Measurements from ENCODE around the gene SMYD3.

SMYD3 gene

DNA sequence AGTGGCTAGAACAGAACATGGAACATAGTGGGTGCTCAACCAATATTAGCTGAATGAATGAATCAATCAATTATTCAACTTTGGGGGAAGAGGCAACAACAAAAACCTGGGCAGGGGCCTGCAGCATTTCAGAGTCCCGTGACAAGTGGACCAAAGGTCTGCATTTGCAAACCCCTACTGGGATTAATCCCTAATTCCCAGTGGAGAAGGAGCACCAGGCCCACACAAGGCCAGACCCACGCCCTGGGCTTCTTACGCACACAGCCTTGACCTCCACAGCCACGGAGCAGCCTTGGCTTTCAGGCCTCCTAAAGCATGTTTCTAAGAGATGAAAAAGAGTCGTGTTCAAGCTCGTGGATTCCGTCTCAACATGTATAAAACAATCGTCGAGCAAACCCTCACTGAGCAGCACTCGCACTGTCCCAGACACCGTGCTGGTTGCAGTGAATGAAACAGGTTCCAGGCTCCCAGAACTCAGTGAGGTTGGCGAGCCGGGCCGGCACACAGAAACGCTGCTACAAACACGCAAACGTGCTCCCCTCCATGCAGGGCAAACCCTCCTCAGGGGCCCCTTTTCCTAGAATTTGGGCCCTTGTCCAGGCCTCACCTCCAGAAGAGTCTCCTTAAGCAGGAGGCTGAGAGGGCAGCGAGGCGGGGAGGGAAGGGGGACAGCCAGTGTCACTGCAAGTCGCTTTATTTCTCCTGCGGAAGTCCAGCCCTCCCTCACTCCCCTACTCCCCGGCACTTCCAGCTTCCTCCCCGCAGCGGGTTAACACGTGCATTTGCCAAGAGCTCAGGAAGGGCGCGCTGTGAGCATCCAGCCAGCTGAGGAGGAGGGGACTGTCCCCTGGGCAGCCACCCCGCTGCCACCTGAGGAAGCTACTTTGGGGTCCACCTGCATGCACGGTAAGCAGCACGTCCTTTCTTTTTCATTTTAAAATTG lies 795.8 kb downstream of the SMYD3 start:
- no peak for TF ChIP-seq CTCF (IDR thresholded peaks at IDR 0.05; ENCODE audit: insufficient read depth, missing control alignments)
- no peak for FAIRE-seq
- DNase-seq (ENCODE audit: insufficient read length, low spot score): peak; percentile 11

DNA sequence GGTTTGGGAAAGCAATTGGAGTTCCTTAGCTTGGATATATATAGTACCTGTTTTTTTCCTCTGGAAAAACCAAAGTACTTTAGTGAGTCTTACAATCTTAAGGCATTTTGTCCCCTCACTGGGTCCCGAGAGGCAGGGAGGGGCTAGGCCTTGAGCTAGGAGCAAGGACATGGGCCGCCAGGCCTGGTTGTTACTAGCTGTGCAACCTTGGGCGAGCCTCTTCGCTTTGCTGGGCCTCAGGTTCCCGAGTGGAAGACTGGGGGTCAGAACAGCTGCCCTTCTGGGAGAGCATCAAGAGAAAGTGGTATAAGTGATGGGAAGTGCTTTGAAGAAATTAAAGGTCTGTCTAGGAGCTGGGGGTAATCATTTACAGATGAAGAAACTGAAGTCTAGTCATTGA lies 799.1 kb downstream of the SMYD3 start:
- DNase-seq (ENCODE audit: insufficient read length, low spot score) (no peak), FAIRE-seq (no peak)
- no peak for TF ChIP-seq CTCF (IDR thresholded peaks at IDR 0.05; ENCODE audit: insufficient read depth, missing control alignments)

DNA sequence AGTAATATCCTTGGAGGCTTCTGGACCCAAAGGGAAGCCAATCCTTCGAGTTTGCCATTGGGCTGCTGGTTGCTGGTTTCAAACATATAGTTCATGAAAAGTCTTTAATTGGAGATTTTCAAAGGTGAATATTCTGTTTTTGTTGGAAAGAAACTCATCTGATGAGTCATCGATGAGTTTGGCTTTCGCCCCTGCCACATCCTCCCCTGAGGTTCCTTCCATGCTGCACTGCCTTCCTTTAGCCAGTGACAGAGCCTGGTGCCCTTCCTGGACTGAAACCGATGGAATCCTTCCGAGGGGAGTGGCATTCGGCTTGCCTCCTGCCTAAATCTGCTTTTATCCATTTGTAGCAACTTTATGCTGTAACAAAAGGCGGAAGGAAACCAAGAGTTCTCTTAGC lies 802.3 kb downstream of the SMYD3 start:
- no peak for TF ChIP-seq CTCF (IDR thresholded peaks at IDR 0.05; ENCODE audit: insufficient read depth, missing control alignments)
- DNase-seq (ENCODE audit: insufficient read length, low spot score) (no peak), FAIRE-seq (no peak)

GRCh38 chr1:245704341-245704740 lies 802.7 kb downstream of the SMYD3 start:
- FAIRE-seq: no peak
- DNase-seq (ENCODE audit: insufficient read length, low spot score): no peak
- TF ChIP-seq CTCF (IDR thresholded peaks at IDR 0.05; ENCODE audit: insufficient read depth, missing control alignments): no peak

DNA sequence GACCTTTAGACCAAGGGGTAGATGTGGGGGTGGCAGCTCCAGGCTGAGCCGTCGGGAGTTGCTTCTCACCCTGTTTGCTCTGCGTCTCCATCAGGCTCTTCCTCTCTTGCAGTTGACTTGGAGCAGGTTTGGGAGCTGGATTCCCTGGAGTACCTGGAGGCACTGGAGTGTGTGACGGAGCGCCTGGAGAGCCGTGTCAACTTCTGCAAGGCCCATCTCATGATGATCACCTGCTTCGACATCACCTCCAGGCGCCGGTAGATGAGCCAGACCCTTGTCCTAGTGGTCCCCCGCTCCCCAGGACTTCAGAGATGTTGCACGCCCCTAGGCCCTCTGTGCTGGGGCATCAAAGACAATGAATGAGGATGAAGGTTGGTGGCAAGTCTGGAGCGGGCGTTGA lies 804.7 kb downstream of the SMYD3 start:
- DNase-seq (ENCODE audit: insufficient read length, low spot score): no peak
- TF ChIP-seq CTCF (IDR thresholded peaks at IDR 0.05; ENCODE audit: insufficient read depth, missing control alignments): no peak
- FAIRE-seq: no peak

GRCh38 chr1:245701631-245702030 lies 805.4 kb downstream of the SMYD3 start:
- FAIRE-seq: no peak

More at GRCh38 chr1:245701631-245702030, 805.4 kb downstream of the SMYD3 start:
- no peak for DNase-seq (ENCODE audit: insufficient read length, low spot score)
- no peak for TF ChIP-seq CTCF (IDR thresholded peaks at IDR 0.05; ENCODE audit: insufficient read depth, missing control alignments)
